ENCODE results near the gene PLAAT5.
"Not testable (repeated sequence)": the region's sequence is repeated elsewhere in the genome, so short reads cannot be mapped to it uniquely, and the experiment has no call there.

The PLAAT5 gene

DNA sequence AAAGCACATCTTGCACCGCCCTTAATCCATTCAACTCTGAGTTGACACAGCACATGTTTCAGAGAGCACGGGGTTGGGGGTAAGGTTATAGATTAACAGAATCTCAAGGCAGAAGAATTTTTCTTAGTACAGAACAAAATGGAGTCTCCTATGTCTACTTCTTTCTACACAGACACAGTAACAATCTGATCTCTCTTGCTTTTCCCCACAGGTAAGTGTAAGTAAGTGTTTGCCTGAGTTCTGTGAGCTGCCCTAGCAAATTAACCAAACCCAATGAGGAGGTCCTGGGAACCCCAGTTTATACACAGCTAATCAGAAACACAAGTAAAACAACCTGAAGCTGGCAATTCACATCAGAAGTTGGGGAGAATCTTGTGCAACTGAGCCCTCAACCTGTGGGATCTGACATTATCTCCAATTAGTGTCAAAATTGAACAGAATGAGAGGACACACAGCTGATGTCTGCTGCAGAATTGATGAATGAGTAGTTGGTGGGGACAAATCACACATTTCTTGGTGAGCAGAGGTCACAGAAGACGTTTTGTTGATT, 37.8 kb upstream of the PLAAT5 start:
- not testable (repeated sequence) for H3K27ac ChIP-seq (ENCODE audit: low read depth, low read length); H3K4me3 ChIP-seq (ENCODE audit: low read length); H3K27me3 ChIP-seq (ENCODE audit: control insufficient read depth, low read length)

DNA sequence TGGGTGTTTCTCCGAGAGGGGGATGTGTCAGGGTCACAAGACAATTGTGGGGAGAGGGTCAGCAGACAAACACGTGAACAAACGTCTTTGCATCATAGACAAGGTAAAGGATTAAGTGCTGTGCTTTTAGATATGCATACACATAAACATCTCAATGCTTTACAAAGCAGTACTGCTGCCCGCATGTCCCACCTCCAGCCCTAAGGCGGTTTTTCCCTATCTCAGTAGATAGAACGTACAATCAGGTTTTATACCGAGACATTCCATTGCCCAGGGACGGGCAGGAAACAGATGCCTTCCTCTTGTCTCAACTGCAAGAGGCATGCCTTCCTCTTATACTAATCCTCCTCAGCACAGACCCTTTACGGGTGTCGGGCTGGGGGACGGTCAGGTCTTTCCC, 37.2 kb upstream of the PLAAT5 start:
- not testable (repeated sequence) for H3K27ac ChIP-seq (ENCODE audit: low read depth, low read length)

More for the DNA sequence above, 37.8 kb upstream of the PLAAT5 start:
- H3K79me2 ChIP-seq (ENCODE audit: control insufficient read depth, low read length); H3K9me3 ChIP-seq (ENCODE audit: control insufficient read depth, insufficient read depth, low read length); H3K36me3 ChIP-seq (ENCODE audit: control insufficient read depth, low read length); H3K4me2 ChIP-seq (ENCODE audit: low read length); H3K9me2 ChIP-seq (replicated peaks; ENCODE audit: control insufficient read depth, low read length); H4K20me1 ChIP-seq (ENCODE audit: control insufficient read depth, insufficient read depth, low read depth, low read length); H3F3A ChIP-seq (ENCODE audit: control insufficient read depth, insufficient read depth): not testable (repeated sequence)
- H3K4me1 ChIP-seq (ENCODE audit: control insufficient read depth, low read length): peaks cover 12% of the 10 kb centered on the region

DNA sequence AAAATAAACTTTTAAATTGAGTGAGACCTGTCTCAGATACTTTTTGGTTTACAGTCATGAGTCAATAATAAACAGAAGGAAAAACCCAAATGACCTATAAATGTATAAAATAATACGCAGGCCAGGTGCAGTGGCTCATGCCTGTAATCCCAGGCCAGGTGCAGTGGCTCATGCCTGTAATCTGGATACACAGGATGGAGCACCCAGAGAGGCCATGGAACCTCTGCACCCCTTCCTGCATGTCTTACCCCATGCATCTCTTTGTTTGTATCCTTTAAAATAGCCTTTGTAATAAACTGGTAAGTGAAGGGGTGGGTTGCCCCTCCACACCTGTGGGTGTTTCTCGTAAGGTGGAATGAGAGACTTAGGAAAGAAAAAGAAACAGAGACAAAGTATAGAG, 36.7 kb upstream of the PLAAT5 start:
- Histone ChIP-seq H3K9me3 (ENCODE audit: control insufficient read depth, insufficient read depth, low read length) (peaks cover 3% of the 10 kb centered on the region; the same call in 1 of the 2 replicates), H3K4me3 (ENCODE audit: low read length) (no peak overlapping the region), H3K4me1 (ENCODE audit: control insufficient read depth, low read length) (peaks cover 12% of the 10 kb centered on the region), H3K4me2 (ENCODE audit: low read length) (no peak overlapping the region), H4K20me1 (ENCODE audit: control insufficient read depth, insufficient read depth, low read depth, low read length) (no peaks in the 10 kb centered on the region), H3K36me3 (ENCODE audit: control insufficient read depth, low read length) (no peaks in the 10 kb centered on the region), H3K27ac (ENCODE audit: low read depth, low read length) (no peak overlapping the region), H3K27me3 (ENCODE audit: control insufficient read depth, low read length) (no peaks in the 10 kb centered on the region), H3K9me2 (replicated peaks; ENCODE audit: control insufficient read depth, low read length) (no peaks in the 10 kb centered on the region), H3F3A (ENCODE audit: control insufficient read depth, insufficient read depth) (no peaks in the 10 kb centered on the region), H3K79me2 (ENCODE audit: control insufficient read depth, low read length) (no peaks in the 10 kb centered on the region)
- TF ChIP-seq, protein P1, sequence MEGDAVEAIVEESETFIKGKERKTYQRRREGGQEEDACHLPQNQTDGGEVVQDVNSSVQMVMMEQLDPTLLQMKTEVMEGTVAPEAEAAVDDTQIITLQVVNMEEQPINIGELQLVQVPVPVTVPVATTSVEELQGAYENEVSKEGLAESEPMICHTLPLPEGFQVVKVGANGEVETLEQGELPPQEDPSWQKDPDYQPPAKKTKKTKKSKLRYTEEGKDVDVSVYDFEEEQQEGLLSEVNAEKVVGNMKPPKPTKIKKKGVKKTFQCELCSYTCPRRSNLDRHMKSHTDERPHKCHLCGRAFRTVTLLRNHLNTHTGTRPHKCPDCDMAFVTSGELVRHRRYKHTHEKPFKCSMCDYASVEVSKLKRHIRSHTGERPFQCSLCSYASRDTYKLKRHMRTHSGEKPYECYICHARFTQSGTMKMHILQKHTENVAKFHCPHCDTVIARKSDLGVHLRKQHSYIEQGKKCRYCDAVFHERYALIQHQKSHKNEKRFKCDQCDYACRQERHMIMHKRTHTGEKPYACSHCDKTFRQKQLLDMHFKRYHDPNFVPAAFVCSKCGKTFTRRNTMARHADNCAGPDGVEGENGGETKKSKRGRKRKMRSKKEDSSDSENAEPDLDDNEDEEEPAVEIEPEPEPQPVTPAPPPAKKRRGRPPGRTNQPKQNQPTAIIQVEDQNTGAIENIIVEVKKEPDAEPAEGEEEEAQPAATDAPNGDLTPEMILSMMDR (IDR thresholded peaks at IDR 0.05; ENCODE audit: low read depth, low read length, poor library complexity, severe bottlenecking): no peak
- no peak for TF ChIP-seq EZH2phosphoT487 (IDR thresholded peaks at IDR 0.05; ENCODE audit: borderline replicate concordance, low read length)

More for the DNA sequence above, 37.2 kb upstream of the PLAAT5 start:
- H3K36me3 ChIP-seq (ENCODE audit: control insufficient read depth, low read length); H3K9me2 ChIP-seq (replicated peaks; ENCODE audit: control insufficient read depth, low read length); H3K9me3 ChIP-seq (ENCODE audit: control insufficient read depth, insufficient read depth, low read length); H3K4me3 ChIP-seq (ENCODE audit: low read length); H3K27me3 ChIP-seq (ENCODE audit: control insufficient read depth, low read length); H3K79me2 ChIP-seq (ENCODE audit: control insufficient read depth, low read length); H4K20me1 ChIP-seq (ENCODE audit: control insufficient read depth, insufficient read depth, low read depth, low read length); H3F3A ChIP-seq (ENCODE audit: control insufficient read depth, insufficient read depth); H3K4me2 ChIP-seq (ENCODE audit: low read length): not testable (repeated sequence)
- peaks cover 12% of the 10 kb centered on the region for H3K4me1 ChIP-seq (ENCODE audit: control insufficient read depth, low read length)

DNA sequence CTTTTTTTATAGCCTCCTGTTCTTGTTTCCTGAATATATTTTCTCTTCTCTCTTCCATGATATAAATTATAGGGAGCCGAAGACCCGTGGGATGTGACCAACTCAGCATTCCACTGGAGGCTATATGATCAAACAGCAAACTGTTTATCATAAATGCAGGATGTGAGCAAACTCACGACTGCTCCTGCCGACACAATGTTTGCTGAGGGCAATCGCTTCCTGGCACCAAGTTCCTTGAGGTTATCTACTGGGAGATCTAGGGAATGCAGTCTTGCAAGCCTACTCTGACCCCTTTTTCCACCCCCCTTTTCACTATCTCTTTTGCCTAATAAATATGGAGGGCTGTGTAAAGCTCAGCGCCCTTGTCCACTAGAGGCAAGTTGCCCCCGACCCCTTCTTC, 32.2 kb upstream of the PLAAT5 start:
- Histone ChIP-seq H3K9me2 (replicated peaks; ENCODE audit: control insufficient read depth, low read length) (no peaks in the 10 kb centered on the region), H3K4me1 (ENCODE audit: control insufficient read depth, low read length) (no peaks in the 10 kb centered on the region), H3K36me3 (ENCODE audit: control insufficient read depth, low read length) (no peaks in the 10 kb centered on the region), H4K20me1 (ENCODE audit: control insufficient read depth, insufficient read depth, low read depth, low read length) (no peaks in the 10 kb centered on the region), H3K79me2 (ENCODE audit: control insufficient read depth, low read length) (no peaks in the 10 kb centered on the region), H3K4me2 (ENCODE audit: low read length) (no peak overlapping the region), H3K9me3 (ENCODE audit: control insufficient read depth, insufficient read depth, low read length) (peaks cover 3% of the 10 kb centered on the region; the same call in 1 of the 2 replicates), H3K27me3 (ENCODE audit: control insufficient read depth, low read length) (no peaks in the 10 kb centered on the region), H3F3A (ENCODE audit: control insufficient read depth, insufficient read depth) (no peaks in the 10 kb centered on the region), H3K4me3 (ENCODE audit: low read length) (no peak overlapping the region), H3K27ac (ENCODE audit: low read depth, low read length) (no peak overlapping the region)
- TF ChIP-seq EZH2phosphoT487 (IDR thresholded peaks at IDR 0.05; ENCODE audit: borderline replicate concordance, low read length): no peak
- TF ChIP-seq, protein P1 (IDR thresholded peaks at IDR 0.05; ENCODE audit: low read depth, low read length, poor library complexity, severe bottlenecking): no peak

Measured in DOHH2 (cell line).